Right lobe of liver (tissue), 6 donors: ENCODE data around the gene NIPA2. TPM values are rescaled to one million over a fixed set of nuclear protein-coding genes. Genes with fewer than 3 reads are reported as not detected.

Experiments used
- ATAC-seq, 4 donors: fragments of 200-7000 bp; cut with Tn5 transposase; one replicate each; pipeline ENCODE4 v1.9.1; 2020; ENCODE audit warnings: mild to moderate bottlenecking in 4 of 4, moderate library complexity in 4 of 4
- DNase-seq, 3 donors: peaks; one replicate each; pipeline ENCODE4 v3.0.0-alpha.2; 2020
- H3K27ac ChIP-seq, 3 donors: fragments of 200-600 bp; one replicate each; pipeline ENCODE4 v1.8.0; 2022
- H3K27me3 ChIP-seq, 2 donors: fragments of 200-600 bp; one replicate each; pipeline ENCODE4 v1.8.0; 2022
- H3K36me3 ChIP-seq, 4 donors: fragments of 200-600 bp; sonication (generic) in 1 of 4; one replicate each; pipeline versions ENCODE4 v1.5.1 to v1.8.0; 2017 to 2022; ENCODE audit warnings: control low read depth in 1 of 4
- H3K4me1 ChIP-seq, 4 donors: fragments of 200-600 bp; sonication (generic) in 1 of 4; one replicate each; pipeline versions ENCODE4 v1.5.1 to v1.8.0; 2017 to 2022; ENCODE audit warnings: control low read depth in 1 of 4
- H3K4me3 ChIP-seq, 3 donors: fragments of 200-600 bp; one replicate each; pipeline ENCODE4 v1.8.0; 2022
- H3K9me3 ChIP-seq, 4 donors: fragments of 200-600 bp; sonication (generic) in 1 of 4; one replicate each; pipeline versions ENCODE4 v1.5.1 to v1.8.0; 2017 to 2022; ENCODE audit warnings: control low read depth in 1 of 4
- POLR2A ChIP-seq: fragments of 450-650 bp; IDR thresholded peaks from one replicate; pipeline ENCODE4 v1.6.1; 2017; ENCODE audit warnings: antibody characterized with exemption, mild to moderate bottlenecking
- WGBS: methylation state at CpG from one replicate; pipeline ENCODE4 v1.1.6; 2018; ENCODE audit warnings: low coverage, low lambda C conversion rate; ENCODE audit not compliant: insufficient coverage; ENCODE audit errors: missing lambda C conversion rate; 5-methylcytosine and 5-hydroxymethylcytosine counted together
- intact Hi-C, 2 donors: fragments of 100-400 bp; cut with DNase I; formaldehyde crosslinking; loops; one replicate each; pipeline versions ENCODE4 v1.11.2 to v1.14.1; 2022
- total RNA-seq, 6 experiments: library from RNA; depleted of rRNA in 2 of 6; stranded (reverse); fragments of >200 nt in 2 of 6; fragmentation: NEBNext Ultra II Directional in 3 of 6; extraction: Animal tissue kit (Norgen Biotek cat#: 25700) in 3 of 6; gene quantifications; one replicate each; pipeline versions ENCODE4 v1.1.0 to v1.2.4, GENCODE V29; 2016 to 2023
- TF ChIP-seq, protein P1 (sequence below), 4 donors: fragments of 200-600 bp in 3 of 4; fragments of 450-650 bp in 1 of 4; IDR thresholded peaks; one replicate each; pipeline versions ENCODE4 v1.5.1 to v1.8.0; 2016 to 2022; ENCODE audit warnings: antibody characterized with exemption in 4 of 4, mild to moderate bottlenecking in 2 of 4
- donor health status: DM: no; HTN: yes; CAD: no.
- donor health status: DM: no; HTN: no; CAD: no.
- donor health status: DM: no; HTN: no; CAD: no.
- donor health status: DM: no; HTN: yes; CAD: no.
- donor health status: DM: no; HTN: yes; CAD: no.

The NIPA2 gene
- total RNA-seq, 6 experiments from 2014 or later, result 15.1 to 27.9 (median 21.3) TPM

DNA sequence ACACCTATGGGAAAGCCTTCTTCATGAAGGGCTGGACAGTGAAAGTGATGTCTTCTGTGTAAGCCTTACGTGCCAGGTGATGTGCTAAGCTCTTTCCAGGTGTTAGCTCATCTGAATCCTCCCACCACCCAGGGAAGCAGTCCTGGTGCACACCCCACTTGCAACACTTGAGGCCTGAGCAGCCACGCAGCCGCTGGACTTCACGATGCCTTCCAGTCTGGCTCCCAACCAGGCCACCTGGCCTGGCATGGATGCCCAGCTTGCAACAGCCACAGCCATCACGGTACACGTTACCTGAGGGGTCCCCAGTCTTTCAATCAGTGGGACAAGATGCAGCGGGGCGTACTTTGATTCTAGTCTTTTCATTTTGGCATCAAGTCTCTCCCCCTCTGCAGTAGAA lies 35.8 kb downstream of the NIPA2 start:
- Histone ChIP-seq H3K9me3 (no peaks in the 10 kb centered on the region), H3K4me1 (no peaks in the 10 kb centered on the region), H3K4me3 (no peak overlapping the region), H3K27me3 (no peaks in the 10 kb centered on the region), H3K36me3 (peaks cover 14 to 84% (median 24%) of the 10 kb centered on the region in 4 donors), H3K27ac (no peak overlapping the region)
- DNase-seq (no peak), ATAC-seq (no peak)
- TF ChIP-seq, protein P1, sequence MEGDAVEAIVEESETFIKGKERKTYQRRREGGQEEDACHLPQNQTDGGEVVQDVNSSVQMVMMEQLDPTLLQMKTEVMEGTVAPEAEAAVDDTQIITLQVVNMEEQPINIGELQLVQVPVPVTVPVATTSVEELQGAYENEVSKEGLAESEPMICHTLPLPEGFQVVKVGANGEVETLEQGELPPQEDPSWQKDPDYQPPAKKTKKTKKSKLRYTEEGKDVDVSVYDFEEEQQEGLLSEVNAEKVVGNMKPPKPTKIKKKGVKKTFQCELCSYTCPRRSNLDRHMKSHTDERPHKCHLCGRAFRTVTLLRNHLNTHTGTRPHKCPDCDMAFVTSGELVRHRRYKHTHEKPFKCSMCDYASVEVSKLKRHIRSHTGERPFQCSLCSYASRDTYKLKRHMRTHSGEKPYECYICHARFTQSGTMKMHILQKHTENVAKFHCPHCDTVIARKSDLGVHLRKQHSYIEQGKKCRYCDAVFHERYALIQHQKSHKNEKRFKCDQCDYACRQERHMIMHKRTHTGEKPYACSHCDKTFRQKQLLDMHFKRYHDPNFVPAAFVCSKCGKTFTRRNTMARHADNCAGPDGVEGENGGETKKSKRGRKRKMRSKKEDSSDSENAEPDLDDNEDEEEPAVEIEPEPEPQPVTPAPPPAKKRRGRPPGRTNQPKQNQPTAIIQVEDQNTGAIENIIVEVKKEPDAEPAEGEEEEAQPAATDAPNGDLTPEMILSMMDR (IDR thresholded peaks at IDR 0.05), result no peak
- no peak for TF ChIP-seq POLR2A
- intact Hi-C loops, result no loop called here
- 98% methylated on average over 4 of the region's 8 CpGs for WGBS

DNA sequence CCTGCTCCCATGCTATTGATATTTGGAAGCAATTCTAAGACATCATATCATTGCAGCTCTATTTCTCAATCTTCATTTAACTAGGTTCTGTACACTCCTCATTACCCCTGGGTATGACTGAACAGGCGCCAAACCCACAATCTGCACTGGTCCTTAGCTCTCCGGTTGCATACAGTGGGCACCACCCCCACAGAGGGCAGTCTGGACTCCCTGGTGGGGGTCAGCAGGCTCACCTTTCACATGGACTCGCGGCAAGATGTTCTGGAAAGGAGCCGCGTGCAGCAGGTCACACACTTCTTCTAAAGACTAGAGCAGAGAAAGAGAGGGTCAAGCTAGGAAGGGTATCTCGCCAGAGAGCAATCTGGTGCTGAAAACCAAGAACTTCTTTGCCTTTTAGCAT lies 36.5 kb downstream of the NIPA2 start:
- H3K27ac ChIP-seq, result no peak overlapping the region
- ATAC-seq, result no peak
- H3K4me3 ChIP-seq, result no peak overlapping the region
- WGBS, result 96% methylated on average over 7 of the region's 7 CpGs
- TF ChIP-seq, protein P1 (IDR thresholded peaks at IDR 0.05), result no peak
- no peak for TF ChIP-seq POLR2A
- H3K36me3 ChIP-seq, result peaks cover 14 to 77% (median 23%) of the 10 kb centered on the region in 4 donors
- H3K4me1 ChIP-seq, result no peaks in the 10 kb centered on the region
- DNase-seq, result no peak
- intact Hi-C loops, result no loop called here
- no peaks in the 10 kb centered on the region for H3K9me3 ChIP-seq
- H3K27me3 ChIP-seq, result no peaks in the 10 kb centered on the region

DNA sequence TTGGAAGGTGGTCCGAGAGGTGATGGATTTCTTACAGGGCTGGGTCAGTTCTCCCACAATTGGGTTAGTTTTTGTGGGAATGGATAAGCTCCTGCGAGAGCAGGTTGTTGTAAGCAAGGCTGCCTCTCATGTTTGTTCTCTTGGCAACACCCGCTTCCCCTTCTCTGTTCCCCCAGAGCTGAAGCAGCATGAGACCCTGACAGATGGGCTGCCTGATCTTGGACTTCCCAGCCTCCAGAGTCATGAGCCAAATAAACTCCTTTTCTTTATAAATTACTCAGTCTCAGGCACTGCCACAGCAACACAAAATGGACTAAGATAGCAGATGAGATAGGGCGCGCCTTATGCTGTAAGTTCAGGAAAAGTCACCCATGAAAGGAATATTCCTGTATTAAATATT lies 38.7 kb downstream of the NIPA2 start:
- intact Hi-C loops, result no loop called here
- ATAC-seq, result no peak
- DNase-seq, result no peak
- no peaks in the 10 kb centered on the region for H3K27me3 ChIP-seq
- H3K27ac ChIP-seq, result no peak overlapping the region
- no peak overlapping the region for H3K4me3 ChIP-seq
- WGBS, result 92% methylated on average over 4 of the region's 5 CpGs
- no peaks in the 10 kb centered on the region for H3K9me3 ChIP-seq
- TF ChIP-seq, protein P1 (IDR thresholded peaks at IDR 0.05), result no peak
- H3K36me3 ChIP-seq, result peaks cover 14 to 69% (median 24%) of the 10 kb centered on the region in 4 donors
- H3K4me1 ChIP-seq, result no peaks in the 10 kb centered on the region

DNA sequence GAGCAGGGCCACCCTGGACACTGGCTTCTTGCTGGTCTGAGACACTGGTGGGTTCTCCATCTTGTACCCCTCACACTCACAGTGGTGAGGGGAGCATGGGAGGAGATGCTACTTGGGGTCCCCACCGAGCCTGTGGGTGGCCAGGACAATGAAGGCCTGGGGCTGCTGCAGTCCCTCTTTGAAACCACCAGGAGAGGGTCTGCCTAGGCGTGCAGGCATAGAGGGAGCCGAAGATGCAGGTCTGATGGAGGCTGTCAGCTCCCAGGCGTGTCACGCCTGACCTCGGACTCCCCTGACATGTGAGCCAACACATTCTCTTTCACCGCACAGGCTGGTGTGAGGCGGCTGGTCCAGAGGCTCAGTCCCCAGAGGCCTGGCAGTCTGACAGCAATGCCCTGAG lies 39.1 kb downstream of the NIPA2 start:
- Histone ChIP-seq H3K4me3 (no peak overlapping the region), H3K27me3 (no peaks in the 10 kb centered on the region), H3K4me1 (no peaks in the 10 kb centered on the region), H3K27ac (no peak overlapping the region), H3K9me3 (no peaks in the 10 kb centered on the region), H3K36me3 (peaks cover 12 to 74% (median 24%) of the 10 kb centered on the region in 4 donors)
- ATAC-seq, result no peak
- DNase-seq, result no peak
- intact Hi-C loops, result no loop called here
- 92% methylated on average over 2 of the region's 8 CpGs for WGBS
- no peak for TF ChIP-seq POLR2A
- TF ChIP-seq, protein P1 (IDR thresholded peaks at IDR 0.05), result no peak

DNA sequence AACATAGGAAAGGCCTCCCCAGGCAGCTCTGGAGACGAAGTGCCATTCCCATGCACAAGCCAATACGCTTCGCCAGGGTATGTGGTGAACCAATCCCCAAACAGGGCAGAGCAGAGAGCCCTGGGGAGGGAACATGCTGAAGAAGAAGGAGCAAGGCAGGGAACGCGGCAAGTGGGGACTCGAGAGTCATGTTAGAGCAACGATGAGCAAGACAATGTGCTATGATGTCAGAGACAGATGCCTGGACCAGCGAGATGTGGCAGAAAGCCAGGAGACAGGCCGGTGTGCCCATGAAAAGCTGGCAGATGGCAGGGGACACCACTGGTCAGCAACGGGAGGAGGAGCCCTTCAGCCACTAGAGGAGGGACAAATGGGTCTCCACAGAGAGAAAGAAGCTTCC lies 39.6 kb downstream of the NIPA2 start:
- no peak for TF ChIP-seq POLR2A
- TF ChIP-seq, protein P1 (IDR thresholded peaks at IDR 0.05), result no peak
- H3K4me3 ChIP-seq, result no peak overlapping the region
- ATAC-seq, result no peak
- no peaks in the 10 kb centered on the region for H3K4me1 ChIP-seq
- intact Hi-C loops, result no loop called here
- no peaks in the 10 kb centered on the region for H3K9me3 ChIP-seq
- 92% methylated on average over 9 of the region's 10 CpGs for WGBS
- no peak for DNase-seq
- H3K36me3 ChIP-seq, result peaks cover 7 to 72% (median 24%) of the 10 kb centered on the region in 4 donors
- H3K27me3 ChIP-seq, result no peaks in the 10 kb centered on the region
- H3K27ac ChIP-seq, result no peak overlapping the region
